PC-3 (cell line): ENCODE results near the gene TNRC6C.

Experiments used
- EZH2 ChIP-seq: fragments of 300-600 bp; sonication (generic); IDR thresholded peaks from one replicate; pipeline ENCODE4 v1.6.1; 2017; ENCODE audit warnings: antibody characterized with exemption, mild to moderate bottlenecking, low read length; ENCODE audit not compliant: unreplicated experiment
- EZH2phosphoT487 ChIP-seq: fragments of 300-600 bp; sonication (generic); IDR thresholded peaks from 2 replicates; pipeline ENCODE4 v1.6.1; 2018; ENCODE audit warnings: mild to moderate bottlenecking, antibody characterized with exemption, low read length, borderline replicate concordance
- TF ChIP-seq, protein P1 (sequence below): fragments of 300-600 bp; sonication (generic); conservative IDR thresholded peaks from 2 replicates; pipeline ENCODE4 v1.5.1; 2017; ENCODE audit warnings: antibody characterized with exemption, low read depth, mild to moderate bottlenecking, low read length

DNA sequence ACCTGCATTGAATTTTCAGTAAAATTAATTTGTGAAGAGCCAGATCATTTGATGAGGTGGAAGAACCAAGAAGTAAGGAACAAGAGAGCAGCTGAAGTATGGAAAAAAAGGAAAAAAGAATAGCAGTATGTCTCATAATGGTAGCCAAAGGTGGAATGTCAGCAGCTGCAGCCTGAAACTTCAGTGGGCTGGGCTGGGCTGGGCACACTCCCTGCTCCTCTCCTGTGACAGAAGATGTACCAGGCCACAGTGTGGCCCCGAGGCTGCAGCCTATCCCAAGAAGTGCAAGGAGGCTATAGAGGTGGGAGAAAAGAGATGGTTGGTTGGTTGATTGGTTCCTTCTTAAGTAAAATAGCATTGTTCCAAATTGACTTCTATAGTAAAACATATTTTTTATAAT is 84.5 kb downstream of the TNRC6C start:
- TF ChIP-seq EZH2 (no peak), EZH2phosphoT487 (no peak)
- TF ChIP-seq, protein P1, sequence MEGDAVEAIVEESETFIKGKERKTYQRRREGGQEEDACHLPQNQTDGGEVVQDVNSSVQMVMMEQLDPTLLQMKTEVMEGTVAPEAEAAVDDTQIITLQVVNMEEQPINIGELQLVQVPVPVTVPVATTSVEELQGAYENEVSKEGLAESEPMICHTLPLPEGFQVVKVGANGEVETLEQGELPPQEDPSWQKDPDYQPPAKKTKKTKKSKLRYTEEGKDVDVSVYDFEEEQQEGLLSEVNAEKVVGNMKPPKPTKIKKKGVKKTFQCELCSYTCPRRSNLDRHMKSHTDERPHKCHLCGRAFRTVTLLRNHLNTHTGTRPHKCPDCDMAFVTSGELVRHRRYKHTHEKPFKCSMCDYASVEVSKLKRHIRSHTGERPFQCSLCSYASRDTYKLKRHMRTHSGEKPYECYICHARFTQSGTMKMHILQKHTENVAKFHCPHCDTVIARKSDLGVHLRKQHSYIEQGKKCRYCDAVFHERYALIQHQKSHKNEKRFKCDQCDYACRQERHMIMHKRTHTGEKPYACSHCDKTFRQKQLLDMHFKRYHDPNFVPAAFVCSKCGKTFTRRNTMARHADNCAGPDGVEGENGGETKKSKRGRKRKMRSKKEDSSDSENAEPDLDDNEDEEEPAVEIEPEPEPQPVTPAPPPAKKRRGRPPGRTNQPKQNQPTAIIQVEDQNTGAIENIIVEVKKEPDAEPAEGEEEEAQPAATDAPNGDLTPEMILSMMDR: no peak
